DND-41 (cell line): ENCODE results near the gene TEX10.
"Not testable (repeated sequence)": the region's sequence is repeated elsewhere in the genome, so short reads cannot be mapped to it uniquely, and the experiment has no call there.

Source experiments
- ATAC-seq: fragments of 200-7000 bp; cut with Tn5 transposase; 3 replicates; pipeline ENCODE4 v1.9.1; 2021; ENCODE audit warnings: low read depth; ENCODE audit not compliant: insufficient read depth
- DNase-seq: peaks from one replicate; pipeline ENCODE4 v3.0.0-alpha.2; 2020
- H2AFZ ChIP-seq: 2 replicates; pipeline ENCODE4 v1.6.0; 2012; ENCODE audit warnings: low read depth, low read length
- H3K27ac ChIP-seq: 2 replicates; pipeline ENCODE4 v1.5.1; 2012; ENCODE audit warnings: low read length, inconsistent platforms
- H3K27me3 ChIP-seq: fragments of 200-600 bp; sonication (generic); 2 replicates; pipeline ENCODE4 v1.6.0; 2012; ENCODE audit warnings: low read length, mild to moderate bottlenecking, inconsistent platforms; ENCODE audit not compliant: insufficient read depth, poor library complexity
- H3K36me3 ChIP-seq: 2 replicates; pipeline ENCODE4 v1.5.1; 2012; ENCODE audit warnings: low read length, inconsistent platforms; ENCODE audit not compliant: insufficient read depth
- H3K4me1 ChIP-seq: 2 replicates; pipeline ENCODE4 v1.5.1; 2012; ENCODE audit warnings: mild to moderate bottlenecking, low read length; ENCODE audit not compliant: insufficient read depth
- H3K4me2 ChIP-seq: 2 replicates; pipeline ENCODE4 v1.6.0; 2012; ENCODE audit warnings: mild to moderate bottlenecking, moderate library complexity, low read length, inconsistent platforms; ENCODE audit not compliant: insufficient read depth
- H3K4me3 ChIP-seq, 2 experiments: fragments of 200-600 bp in 1 of 2; shearing (Covaris generic) in 1 of 2; 2 replicates each; pipeline ENCODE4 v1.5.1; 2012 to 2016; ENCODE audit warnings: inconsistent platforms in 2 of 2, low read length in 2 of 2, mild to moderate bottlenecking in 2 of 2, low read depth in 1 of 2, moderate library complexity in 1 of 2
- H3K79me2 ChIP-seq: 2 replicates; pipeline ENCODE4 v1.6.0; 2012; ENCODE audit warnings: low read length, inconsistent platforms; ENCODE audit not compliant: insufficient read depth
- H3K9ac ChIP-seq: 2 replicates; pipeline ENCODE4 v1.6.0; 2012; ENCODE audit warnings: low read depth, mild to moderate bottlenecking, inconsistent platforms, low read length, moderate library complexity
- H3K9me3 ChIP-seq: 2 replicates; pipeline ENCODE4 v1.5.1; 2012; ENCODE audit warnings: low read length, moderate library complexity, mild to moderate bottlenecking, inconsistent platforms; ENCODE audit not compliant: insufficient read depth, severe bottlenecking
- H4K20me1 ChIP-seq: 2 replicates; pipeline ENCODE4 v1.6.0; 2012; ENCODE audit warnings: low read length; ENCODE audit not compliant: insufficient read depth
- CTCF ChIP-seq: IDR thresholded peaks from 2 replicates; pipeline ENCODE4 v1.5.1; 2012; ENCODE audit warnings: borderline replicate concordance, low read length, moderate library complexity, mild to moderate bottlenecking; ENCODE audit not compliant: poor library complexity, severe bottlenecking; ENCODE audit errors: extremely low read depth
- EZH2 ChIP-seq: IDR thresholded peaks from 3 replicates; pipeline ENCODE4 v1.6.1; 2012; ENCODE audit warnings: borderline replicate concordance, low read depth, mild to moderate bottlenecking, moderate library complexity, low read length, inconsistent platforms; ENCODE audit not compliant: severe bottlenecking

The TEX10 gene

DNA sequence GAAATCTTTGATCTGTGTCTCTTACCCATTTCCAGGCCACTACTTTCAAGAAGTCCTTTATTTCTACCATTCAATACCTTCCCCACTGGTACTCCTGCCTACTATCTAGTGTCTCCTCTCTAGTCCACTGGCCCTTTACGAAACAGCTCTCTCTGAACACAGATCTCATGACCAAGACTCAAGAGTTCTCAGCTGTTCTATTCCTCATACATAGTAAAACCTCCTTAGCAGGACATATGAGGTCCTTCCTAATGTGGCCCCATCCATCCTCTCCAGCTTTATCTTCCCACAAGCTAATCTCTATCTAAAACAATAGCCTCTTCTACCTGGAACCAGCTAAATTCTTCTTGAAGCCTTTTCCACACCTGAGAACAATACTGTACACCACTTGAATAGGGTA, 2.6 kb downstream of the TEX10 start:
- no peak overlapping the region for H3K9ac ChIP-seq
- peaks cover 54% of the 10 kb centered on the region for H4K20me1 ChIP-seq
- no peak for DNase-seq
- no peaks in the 10 kb centered on the region for H3K27me3 ChIP-seq
- peak overlapping the region in 1 of 2 experiments; percentile 54; a peak in 1 of 4 replicates for H3K4me3 ChIP-seq
- H3K4me1 ChIP-seq = peaks cover 41% of the 10 kb centered on the region
- H3K4me2 ChIP-seq = peak overlapping the region; percentile 72
- H3K27ac ChIP-seq = no peak overlapping the region
- no peak for TF ChIP-seq CTCF
- TF ChIP-seq EZH2 = no peak
- peaks cover 79% of the 10 kb centered on the region for H3K79me2 ChIP-seq
- peaks cover 33% of the 10 kb centered on the region for H3K36me3 ChIP-seq
- ATAC-seq = no peak
- no peaks in the 10 kb centered on the region for H3K9me3 ChIP-seq
- no peak overlapping the region for H2AFZ ChIP-seq

GRCh38 chr9:100346836-100347235, 5.9 kb downstream of the TEX10 start:
- ATAC-seq = no peak
- Histone ChIP-seq H4K20me1 (peaks cover 65% of the 10 kb centered on the region), H3K9ac (no peak overlapping the region), H3K27ac (no peak overlapping the region), H3K9me3 (no peaks in the 10 kb centered on the region), H3K36me3 (peaks cover 47% of the 10 kb centered on the region), H3K4me1 (peaks cover 30% of the 10 kb centered on the region), H3K27me3 (no peaks in the 10 kb centered on the region), H3K79me2 (peaks cover 99% of the 10 kb centered on the region), H3K4me3 (no peak overlapping the region), H2AFZ (no peak overlapping the region), H3K4me2 (no peak overlapping the region)
- no peak for DNase-seq
- no peak for TF ChIP-seq EZH2
- TF ChIP-seq CTCF = no peak

- H4K20me1 ChIP-seq = peaks cover 31% of the 10 kb centered on the region
- no peak for ATAC-seq
- no peak overlapping the region for H2AFZ ChIP-seq
- H3K9me3 ChIP-seq = no peaks in the 10 kb centered on the region
- H3K4me3 ChIP-seq = no peak overlapping the region
- no peak overlapping the region for H3K4me2 ChIP-seq
- H3K4me1 ChIP-seq = peaks cover 2% of the 10 kb centered on the region; the same call in 1 of the 2 replicates
- TF ChIP-seq EZH2 = no peak
- TF ChIP-seq CTCF = no peak
- H3K36me3 ChIP-seq = peaks cover 61% of the 10 kb centered on the region
- H3K79me2 ChIP-seq = peaks cover 86% of the 10 kb centered on the region
- no peak overlapping the region for H3K9ac ChIP-seq
- no peak overlapping the region for H3K27ac ChIP-seq
- no peaks in the 10 kb centered on the region for H3K27me3 ChIP-seq
- DNase-seq = no peak
These were observed 10.9 kb downstream of the TEX10 start for GRCh38 chr9:100341889-100342288.

- no peak overlapping the region for H3K4me3 ChIP-seq
- peaks cover 58% of the 10 kb centered on the region for H3K36me3 ChIP-seq
- H3K79me2 ChIP-seq = peaks cover 81% of the 10 kb centered on the region
- no peak for TF ChIP-seq CTCF
- TF ChIP-seq EZH2 = no peak
- no peaks in the 10 kb centered on the region for H3K9me3 ChIP-seq
- H4K20me1 ChIP-seq = peaks cover 18% of the 10 kb centered on the region
- H3K27ac ChIP-seq = no peak overlapping the region
- H3K9ac ChIP-seq = no peak overlapping the region
- H2AFZ ChIP-seq = no peak overlapping the region
- DNase-seq = no peak
- ATAC-seq = no peak
- H3K4me1 ChIP-seq = no peaks in the 10 kb centered on the region; the same call in 1 of the 2 replicates
- H3K27me3 ChIP-seq = no peaks in the 10 kb centered on the region
- no peak overlapping the region for H3K4me2 ChIP-seq
These were observed 12.5 kb downstream of the TEX10 start for GRCh38 chr9:100340224-100340623.

- H3K4me2 ChIP-seq, H3K9ac ChIP-seq, DNase-seq, H3K9me3 ChIP-seq, H2AFZ ChIP-seq, H3K4me1 ChIP-seq, H3K27ac ChIP-seq, ATAC-seq, H3K4me3 ChIP-seq, H3K27me3 ChIP-seq: not testable (repeated sequence)
- H3K79me2 ChIP-seq = peaks cover 75% of the 10 kb centered on the region
- H4K20me1 ChIP-seq = peaks cover 13% of the 10 kb centered on the region
- peaks cover 49% of the 10 kb centered on the region for H3K36me3 ChIP-seq
These were observed 14.0 kb downstream of the TEX10 start for GRCh38 chr9:100338736-100339135.
